HG03103 (cell line): ENCODE measurements around the gene RAMP3.

Experiments used
- ATAC-seq: cut with Tn5 transposase; IDR thresholded peaks from one replicate; pipeline ENCODE4 v1.9.1; 2021; ENCODE audit warnings: low read depth; ENCODE audit not compliant: unreplicated experiment

The RAMP3 gene

DNA sequence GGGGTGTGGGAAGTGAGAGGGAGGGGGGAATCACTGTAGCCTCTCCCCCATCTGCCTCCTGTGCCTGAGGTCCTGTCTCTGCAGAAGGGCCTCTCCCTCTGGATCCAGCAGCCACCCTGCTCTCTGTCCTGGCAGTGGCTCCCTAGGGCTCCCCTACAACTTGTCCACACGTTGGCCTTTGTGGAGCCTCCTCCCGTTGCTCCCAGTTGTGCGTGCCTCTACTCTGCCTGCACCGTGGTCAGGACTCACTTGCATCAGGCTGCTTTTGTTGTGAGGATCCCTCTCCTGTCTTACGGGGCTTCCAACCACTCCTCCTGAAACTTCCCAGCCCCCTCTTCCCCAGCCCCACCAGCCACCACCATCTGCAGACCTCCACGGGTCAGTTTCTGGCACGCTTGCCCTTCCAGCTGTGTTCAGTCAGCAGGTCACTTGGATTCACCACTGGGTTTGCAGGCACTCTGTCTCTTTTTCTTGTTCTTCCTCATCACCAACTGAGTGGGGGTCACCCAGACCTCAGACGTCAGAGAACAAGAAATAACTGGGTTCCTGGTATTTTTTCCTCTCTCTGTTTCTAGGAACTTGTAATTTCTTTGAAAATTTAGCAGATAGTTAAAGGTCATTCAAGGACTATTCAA, 62.3 kb downstream of the RAMP3 start:
- no peak for ATAC-seq

DNA sequence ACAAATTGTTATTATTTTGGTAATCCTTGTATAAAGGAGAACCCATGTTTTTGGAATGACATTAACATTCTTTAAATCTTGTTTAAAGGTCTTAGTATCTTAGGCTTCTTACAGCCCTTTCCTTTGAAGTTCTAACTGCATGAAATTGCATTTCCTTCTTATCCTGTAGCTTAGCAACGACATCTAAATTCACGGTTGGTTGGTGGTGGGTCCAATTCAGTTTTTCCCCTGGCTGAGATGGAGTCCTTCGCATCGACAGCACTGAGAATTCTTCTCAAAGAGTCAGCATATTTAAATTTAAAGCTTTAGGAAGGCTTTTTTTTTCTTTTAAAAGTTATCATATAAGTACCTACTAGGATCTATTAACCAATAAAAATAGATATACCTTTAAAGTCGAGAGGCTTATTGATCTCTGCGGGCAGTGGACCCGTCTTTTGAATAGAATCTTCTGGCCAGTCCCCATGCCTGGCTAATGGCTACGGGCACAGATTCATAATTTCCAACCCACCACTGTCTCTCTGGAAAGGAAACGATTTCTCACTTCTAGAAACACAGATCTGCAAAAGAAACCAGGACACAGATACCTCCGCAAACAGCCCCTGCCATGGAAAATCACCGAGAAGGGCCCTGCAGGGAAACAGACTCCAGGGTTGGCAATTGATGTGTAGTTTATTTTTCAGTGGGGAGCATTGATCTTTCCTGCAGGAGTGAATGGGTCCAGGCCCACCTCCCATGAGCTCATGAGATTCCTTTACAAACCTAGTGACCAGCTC, 63.4 kb downstream of the RAMP3 start:
- ATAC-seq, result no peak

DNA sequence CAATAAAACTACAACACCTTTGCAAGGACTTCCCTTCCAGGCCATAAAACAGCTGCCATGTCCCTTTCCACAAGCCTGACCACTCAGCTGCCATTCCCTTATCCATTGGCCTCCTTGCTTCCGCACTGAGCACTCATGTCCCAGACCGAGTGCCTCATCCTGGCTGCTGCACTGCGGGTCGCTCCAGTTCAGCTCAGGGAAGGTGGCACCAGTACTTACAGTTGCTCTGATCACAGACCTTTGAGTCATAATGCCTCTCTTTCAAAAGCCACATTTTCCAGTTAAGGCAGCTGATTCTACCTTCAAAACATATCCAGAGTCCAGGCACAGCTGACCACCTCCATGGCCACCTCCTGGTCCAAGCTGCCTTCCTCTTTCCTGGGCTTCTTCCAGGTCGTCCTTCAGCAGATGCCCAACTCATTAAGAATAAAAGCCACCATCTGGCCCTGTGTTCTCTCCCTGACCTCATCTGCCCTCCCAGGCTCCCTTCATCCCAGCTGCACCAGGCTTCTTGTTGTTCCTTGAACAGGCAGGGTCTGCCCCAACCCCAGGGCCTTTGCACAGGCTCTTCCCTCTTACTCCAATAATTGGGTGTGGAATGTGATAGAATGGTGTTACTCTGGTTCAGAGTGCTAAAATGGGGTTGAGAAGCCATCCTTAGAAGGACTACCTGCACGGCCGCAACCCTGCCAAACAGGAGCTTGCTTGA, 64.5 kb downstream of the RAMP3 start:
- no peak for ATAC-seq

DNA sequence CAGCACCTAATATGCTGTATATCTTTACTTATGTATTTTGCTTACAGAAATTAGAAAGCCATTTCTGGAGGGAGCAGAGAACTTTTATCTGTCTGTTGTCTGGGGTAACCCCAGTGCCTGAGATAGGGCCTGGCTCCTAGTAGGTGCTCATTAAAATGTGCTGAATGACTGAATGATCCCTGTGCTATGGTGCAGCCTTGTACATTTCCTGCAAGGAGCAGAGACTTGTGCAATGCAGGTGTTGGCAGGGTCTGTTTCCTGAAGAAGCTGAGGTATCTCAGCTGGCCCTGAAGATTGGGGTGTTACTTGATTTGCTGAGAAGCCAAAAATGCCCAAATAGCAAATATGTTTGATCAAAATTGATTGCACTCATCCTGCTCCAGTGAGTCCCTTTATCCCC, 65.5 kb downstream of the RAMP3 start:
- ATAC-seq, result no peak

DNA sequence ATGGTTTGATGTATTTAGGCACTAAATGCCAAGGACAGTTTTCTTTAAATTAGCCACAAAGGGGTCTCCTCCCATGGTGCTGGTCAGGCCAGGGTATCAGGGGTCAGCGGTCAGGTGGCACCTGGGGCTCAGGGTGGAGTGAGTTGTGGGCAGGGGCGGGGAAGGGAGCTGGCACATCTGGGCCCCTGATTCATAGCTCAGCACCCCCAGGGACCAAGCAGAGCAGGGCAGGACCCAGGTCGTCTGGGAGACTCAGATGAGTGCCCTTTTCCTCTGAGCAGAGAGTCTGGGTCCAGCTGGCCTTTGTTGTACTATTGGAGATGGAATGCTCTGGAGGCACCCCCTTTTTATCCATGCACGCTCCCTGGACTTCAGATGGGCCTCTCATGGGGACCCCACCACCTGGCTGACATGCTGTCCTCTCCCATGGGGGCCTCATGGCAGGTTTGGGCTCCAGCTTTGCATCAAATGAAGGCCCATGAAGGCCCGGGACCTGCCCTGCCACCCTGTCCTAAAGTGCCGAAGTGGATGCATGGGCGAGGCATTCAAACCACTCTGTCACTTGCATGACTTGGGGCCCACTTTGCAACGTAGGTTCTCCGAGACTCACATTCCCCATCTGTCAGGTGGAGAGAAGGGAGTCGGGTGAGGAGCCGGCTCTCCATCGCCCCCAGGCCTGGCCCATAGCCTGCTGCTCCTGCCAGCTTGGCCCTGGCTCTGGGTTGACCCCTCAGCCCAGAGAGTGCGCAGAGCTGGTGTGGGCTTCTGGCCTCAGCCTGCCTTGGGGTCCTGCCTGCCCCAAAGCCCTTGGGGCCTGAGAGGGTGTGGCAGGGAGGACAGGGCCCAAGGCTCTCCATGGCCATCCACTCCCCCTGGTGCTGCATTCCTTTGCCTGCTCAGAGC, 66.4 kb downstream of the RAMP3 start:
- no peak for ATAC-seq

DNA sequence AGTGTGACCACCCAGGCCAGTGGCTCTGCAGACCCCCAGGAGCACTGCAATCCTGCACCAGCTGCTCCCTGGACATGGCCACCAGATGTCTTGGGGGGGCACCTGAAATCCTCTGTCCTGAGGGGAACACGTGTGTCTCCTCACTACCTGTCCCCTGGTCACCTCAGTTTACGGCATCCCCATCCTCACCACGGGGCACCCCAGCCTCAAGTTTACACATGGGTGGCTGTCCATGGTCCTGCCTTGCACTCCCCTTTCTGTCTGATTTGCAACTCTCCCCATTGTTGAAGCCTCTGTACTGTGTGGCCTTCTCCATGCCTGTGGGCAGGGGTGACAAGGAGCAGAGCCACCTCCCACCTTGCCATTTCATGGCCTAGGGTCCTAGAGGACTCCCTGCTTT, 67.2 kb downstream of the RAMP3 start:
- ATAC-seq, result no peak

DNA sequence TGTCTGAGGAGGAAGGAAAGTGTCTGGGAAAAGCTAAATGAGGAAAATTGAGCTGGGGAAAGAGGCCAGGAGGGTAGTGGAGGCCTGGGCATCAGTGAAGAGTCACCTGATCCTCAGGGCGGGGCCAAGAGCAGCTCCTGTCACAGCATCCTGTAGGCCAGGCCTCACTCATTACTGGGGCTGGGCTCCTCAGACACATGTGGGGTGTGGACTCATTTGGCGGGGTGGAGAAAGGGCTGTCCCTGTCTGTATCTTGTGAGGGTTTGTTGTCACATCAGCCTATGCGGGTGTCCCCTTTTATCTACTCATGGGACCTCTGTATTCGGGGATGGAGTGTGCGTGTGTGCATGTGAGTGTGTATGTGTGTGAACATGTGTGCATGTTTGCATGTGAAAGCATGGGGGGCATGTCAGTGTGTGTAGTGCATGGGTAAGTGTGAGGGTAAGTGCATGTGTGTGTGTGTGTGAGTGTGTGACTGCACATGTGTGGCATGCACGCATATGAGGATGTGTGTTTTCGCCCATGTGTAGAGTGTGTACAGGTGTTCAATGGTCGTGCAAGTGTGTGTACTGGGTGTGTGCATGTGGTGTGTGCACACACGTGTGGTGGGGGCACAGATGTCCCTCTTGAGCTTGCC, 67.8 kb downstream of the RAMP3 start:
- no peak for ATAC-seq

DNA sequence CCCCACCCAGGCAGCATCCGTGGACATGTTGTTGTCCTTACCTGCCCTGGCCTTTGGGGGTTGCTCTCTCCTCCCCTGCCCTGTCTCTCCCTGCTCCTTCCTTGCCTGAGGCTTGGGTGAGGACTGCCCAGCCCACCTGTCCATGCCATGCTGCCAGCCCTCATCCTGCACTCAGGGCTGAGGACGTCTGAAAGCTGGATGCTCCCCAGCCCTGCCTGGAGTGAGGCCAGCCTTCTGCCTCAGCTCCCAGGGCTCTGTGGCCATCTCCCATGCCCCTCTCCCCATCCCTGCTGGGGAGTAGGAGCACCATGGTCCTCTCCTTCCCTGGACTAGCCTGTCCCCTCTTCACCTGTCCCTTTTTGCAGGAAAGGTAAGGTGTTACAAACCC, 68.4 kb downstream of the RAMP3 start:
- no peak for ATAC-seq

DNA sequence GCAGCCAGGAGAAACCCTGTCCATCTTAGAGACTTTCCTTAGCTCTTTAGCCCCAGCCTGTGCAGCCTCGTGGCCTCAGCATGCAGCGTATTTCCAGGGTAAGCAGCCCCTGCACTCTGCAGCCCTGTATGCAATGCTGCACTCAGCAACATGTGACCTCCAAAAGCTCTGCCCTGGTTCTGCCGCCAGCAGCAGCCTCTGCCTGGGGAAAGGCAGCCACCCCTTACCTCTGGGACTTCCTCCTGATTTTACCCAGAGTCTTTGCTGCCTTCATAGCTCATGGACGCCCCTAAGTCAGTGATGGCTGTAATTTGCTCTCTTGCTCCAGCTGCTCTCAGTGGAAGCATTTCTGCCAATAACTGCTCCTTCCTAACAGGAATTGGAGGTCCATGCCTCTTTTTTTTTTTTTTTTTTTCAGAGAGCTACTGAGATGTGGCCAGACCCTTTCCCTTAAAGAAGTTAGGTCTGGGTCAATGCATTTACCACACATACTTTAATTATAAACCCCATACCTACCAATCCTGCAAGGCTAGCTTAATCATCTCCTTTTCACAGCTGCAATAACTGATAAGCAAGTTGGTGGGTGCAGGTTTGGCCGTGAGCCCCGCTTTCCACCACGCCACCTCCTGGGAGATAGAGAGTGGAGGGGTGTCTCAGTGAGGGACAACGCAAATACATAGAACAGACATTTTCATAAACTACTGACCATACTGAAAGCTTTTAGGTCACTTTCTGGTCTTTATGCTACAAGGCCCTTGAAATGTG, 71.7 kb downstream of the RAMP3 start:
- no peak for ATAC-seq

DNA sequence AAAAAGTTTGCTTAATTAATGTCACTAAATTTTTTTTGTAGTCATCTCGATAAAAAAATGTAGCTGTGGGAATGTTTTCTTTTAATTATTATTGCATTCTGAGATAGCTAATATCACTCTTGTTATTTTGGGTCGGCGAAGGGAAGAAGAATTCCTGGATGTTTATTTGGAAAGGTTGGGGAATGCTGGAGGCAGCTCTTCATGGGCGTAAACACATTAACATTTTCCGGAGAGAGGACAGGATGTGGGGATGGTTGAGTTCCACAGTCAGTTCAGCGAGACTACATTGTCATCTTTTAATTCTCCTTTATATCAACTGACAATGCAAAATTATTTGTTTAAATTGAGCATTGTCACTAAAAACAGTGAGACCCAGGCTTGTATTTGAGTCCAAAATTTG, 72.5 kb downstream of the RAMP3 start:
- no peak for ATAC-seq

DNA sequence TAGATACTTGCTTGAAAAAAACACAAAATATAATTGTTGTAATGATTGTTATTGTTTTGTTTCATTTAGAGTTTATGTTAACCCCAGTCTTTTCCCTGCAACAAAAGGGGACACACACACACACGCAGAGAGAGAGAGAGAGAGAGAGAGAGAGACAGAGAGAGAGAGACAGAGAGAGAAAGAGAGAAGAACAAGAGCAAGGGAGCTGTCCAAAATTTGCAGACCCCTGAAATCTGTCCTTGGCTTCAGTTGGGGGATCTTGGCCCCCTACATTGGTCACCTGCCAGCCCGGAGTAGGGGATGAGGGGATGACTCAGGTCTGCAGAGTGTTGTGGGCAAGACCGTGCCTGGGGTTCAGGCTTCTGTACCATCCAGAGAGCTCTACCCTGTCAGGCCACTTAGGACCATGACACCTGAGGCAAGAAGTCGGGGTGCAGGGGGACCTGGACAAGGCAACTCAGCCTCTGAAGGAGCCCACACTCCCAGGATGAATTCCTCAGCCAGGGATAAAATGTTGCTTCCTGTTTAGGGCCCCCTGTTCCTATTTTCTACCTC, 73.1 kb downstream of the RAMP3 start:
- ATAC-seq, result no peak

DNA sequence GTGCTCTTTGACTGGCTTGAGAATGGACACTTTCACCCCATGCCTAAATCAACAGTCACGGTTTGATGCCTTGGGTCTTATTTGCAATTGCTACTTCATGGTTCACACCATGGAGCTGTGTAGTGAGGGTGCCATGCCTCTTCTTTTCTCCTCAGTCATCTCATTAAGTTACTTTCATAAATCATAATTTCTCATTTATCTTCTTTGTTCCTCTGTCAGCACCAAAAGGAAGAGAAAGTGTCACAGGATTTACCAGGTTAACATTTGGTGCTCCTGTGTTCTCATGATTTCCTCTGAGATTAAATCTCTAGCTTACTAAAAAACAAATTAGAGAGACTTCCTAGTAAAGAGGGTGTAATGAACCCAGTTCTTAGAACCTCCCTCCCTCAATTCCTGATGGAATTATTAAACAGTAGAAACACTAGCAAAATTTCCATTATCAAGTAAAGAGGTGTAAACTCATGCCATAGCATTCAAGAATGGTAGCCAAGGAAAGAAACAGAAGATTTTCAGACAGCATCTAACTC, 75.7 kb downstream of the RAMP3 start:
- ATAC-seq, result no peak
